GM19372 (cell line): Measurements from ENCODE around the gene SHC4.
"Not testable (repeated sequence)": the region's sequence is repeated elsewhere in the genome, so short reads cannot be mapped to it uniquely, and the experiment has no call there.

Source experiments
- ATAC-seq: cut with Tn5 transposase; IDR thresholded peaks from one replicate; pipeline ENCODE4 v1.9.1; 2021; ENCODE audit warnings: mild to moderate bottlenecking, low read depth, moderate library complexity; ENCODE audit not compliant: unreplicated experiment

The SHC4 gene

DNA sequence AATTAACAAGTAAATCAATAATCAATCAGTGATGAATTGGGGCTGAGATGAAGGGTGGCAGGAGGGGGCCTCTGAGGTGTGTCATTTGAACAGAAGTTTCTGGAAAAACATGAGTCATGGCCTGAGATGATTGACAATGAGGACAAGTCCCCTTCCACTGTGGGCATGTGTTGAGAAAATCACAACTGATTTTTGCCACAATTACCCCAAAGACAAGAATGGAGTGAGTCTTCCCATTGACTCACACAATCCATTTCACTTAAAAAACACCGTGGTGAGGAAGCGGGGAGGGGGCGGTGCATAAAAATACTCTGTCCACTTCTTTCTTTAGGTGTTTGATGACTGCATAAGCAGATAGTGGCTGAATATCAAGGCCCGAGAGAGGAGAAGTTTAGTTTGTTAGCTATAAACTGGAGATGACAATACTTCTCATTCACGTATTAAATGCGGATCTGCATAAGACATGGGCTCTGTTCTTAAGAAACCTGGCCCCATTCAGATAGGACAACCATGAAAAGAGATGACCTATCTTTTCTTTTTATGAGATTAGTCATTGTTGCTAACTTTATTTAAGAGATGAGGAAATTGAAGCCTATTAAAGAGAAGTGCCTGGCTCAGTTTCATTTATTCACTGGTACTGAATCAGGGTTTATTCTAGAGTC, 34.7 kb downstream of the SHC4 start:
- no peak for ATAC-seq

DNA sequence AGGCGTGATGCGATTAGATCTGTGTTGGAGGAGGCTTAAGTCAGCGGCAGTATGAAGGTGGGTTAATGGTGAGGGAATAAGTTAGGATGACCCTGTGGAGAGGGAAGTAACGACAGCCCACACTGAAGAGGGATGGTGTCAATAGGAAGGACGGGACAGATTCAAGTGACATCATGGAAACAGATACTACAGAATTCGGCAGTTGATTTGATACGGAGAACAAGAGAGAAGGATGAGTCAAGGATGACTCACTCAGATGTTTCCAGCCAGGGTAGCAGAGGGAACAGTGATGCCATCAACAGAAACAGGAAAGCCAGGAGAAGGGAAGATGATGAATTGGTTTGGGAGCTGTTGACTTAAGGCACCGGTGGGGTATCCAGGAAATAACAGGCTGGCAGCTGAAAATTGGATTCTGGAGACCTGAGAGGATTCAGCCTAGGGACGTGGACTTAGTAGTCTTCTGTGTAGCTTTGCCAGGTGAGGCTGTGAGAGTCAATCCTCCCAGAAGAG, 38.0 kb downstream of the SHC4 start:
- ATAC-seq = no peak

DNA sequence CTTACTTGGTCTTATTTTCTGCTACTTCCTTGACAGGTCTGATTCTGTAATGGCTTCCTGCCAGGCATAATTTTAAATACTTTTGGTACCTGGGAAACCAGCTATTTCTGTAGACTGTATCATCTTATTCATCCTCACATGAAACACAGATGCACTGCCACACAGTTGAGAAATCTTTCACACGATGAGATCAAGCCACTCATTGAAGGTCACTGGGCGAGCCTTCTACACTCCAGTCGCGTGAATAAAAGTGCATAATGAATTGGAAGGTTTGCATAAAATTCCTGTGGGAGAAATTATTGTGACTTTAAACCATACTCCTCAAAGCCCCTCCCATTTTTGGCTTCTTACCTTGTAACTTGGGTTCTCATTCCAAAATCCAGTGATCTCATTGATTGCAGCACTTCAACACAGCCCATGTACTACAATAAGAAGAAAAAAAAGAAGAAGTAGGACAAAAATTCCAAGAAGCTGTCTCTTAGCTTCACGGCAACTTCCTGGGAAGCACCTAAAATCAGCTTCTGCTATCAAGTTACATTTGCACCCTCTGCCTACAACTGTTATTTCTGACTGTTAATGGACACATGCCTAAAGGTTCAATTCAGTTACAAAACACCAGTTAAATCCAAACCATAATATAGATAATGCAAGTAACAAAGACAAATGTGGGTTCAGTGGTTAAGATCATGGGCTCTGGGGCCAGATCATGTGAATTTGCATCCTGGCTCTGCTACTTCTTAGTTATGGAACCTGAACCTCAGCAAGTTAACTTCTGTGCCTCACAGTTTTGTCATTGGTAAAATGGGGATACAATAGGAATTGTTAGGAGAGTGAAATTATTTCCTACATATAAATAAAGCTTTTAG, 39.0 kb downstream of the SHC4 start:
- ATAC-seq = no peak

DNA sequence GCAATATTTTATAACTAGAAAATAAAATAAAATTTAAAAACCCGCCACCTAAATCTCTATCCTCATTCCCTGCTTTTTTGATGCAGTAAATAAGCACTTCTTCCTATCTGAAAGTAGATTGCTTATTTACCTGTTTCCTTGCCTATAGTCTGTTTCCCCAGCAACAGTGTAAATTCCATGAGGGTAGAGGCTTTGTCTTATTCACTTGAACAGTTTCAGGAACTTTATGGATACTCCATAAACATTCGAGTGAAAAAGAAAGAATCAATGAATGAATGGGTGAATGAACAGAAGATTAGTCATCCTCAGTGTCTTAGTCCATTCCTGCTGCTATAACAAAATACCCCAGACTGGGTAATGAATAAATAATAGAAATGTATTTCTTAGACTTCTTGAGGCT, 41.7 kb downstream of the SHC4 start:
- ATAC-seq = no peak

DNA sequence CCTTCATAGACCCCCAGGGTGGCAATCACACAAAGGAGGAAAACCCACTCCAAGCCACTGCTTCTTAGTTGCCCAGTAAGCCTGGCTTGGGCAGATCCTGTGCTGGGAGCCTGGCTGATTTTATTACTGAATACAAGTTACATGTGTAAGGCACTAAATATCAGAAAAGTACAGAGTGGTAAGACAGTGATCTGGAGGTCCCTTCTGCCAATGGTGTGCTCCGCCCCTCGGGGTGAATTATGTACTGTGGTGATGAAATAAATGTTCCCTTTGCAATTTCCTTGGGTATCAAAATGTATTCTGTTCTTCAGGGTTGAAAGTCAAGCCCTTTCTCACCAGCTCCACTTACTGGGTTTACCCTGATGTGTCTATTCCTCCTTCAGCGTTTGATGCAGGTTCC, 47.0 kb downstream of the SHC4 start:
- ATAC-seq = no peak

DNA sequence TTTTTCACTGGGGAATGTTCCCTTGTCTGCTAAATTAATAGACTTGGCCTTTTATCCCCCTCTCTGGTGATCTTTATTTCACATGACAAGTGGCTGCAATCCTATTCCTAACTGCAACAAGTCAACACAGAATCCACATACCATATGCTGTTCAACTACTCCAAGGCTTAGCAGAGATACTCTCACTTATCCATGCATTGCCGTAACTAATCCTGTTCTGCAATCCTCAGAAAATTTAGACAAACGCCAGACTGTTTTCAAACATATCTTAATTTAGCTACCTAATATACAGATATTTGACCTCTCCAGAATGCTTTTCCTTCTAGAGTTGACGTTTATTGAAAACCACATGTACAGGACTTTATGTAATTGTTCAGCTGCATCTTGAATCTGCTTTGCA, 47.9 kb downstream of the SHC4 start:
- no peak for ATAC-seq

DNA sequence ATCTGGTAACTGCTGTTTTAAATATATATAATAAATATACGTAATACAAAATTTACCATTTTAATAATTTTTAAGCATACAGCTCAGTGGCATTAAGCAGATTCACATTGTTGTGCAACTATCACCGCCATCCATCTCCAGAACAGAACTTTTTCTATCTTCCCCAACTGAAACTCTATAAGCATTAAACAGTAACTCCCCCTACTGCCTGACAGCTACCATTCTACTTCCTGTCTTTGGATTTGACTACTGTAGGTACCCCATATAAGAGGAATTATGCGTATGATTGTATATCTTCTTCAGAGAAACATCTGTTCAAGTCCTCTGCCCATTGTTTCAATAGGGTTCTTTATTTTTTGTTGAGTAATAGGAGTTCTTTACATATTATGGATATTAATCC, 49.0 kb downstream of the SHC4 start:
- no peak for ATAC-seq

DNA sequence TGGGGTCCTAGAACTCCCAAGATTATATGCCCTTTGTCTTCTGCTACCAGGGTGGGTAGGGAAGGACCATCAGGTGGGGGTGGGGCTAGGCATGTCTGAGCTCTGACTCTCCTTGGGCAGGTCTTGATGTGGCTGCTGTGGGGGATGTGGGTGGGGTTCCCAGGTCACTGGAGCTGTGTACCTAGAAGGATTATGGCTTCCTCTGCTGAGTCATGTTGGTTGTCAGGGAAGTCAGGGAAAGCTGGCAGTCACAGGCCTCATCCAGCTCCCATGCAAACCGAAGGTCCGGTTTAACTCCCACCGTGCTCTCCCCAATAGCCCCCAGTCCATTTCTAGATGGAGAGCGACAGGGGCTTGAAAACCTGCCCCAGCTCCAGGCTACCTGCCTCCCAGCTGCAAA, 50.6 kb downstream of the SHC4 start:
- ATAC-seq = no peak

DNA sequence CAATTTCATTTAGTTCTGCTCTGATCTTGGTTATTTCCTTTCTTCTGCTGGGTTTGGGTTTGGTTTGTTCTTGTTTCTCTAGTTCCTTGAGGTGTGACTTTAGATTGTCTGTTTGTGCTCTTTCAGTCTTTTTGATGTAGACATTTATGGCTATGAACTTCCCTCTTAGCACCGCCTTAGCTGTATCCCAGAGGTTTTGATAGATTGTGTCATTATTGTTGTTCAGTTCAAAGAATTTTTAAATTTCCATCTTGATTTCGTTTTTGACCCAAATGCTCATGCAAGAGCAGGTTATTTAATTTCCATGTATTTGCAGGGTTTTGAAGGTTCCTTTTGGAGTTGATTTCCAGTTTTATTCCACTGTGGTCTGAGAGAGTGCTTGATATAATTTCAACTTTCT, 53.2 kb downstream of the SHC4 start:
- not testable (repeated sequence) for ATAC-seq

DNA sequence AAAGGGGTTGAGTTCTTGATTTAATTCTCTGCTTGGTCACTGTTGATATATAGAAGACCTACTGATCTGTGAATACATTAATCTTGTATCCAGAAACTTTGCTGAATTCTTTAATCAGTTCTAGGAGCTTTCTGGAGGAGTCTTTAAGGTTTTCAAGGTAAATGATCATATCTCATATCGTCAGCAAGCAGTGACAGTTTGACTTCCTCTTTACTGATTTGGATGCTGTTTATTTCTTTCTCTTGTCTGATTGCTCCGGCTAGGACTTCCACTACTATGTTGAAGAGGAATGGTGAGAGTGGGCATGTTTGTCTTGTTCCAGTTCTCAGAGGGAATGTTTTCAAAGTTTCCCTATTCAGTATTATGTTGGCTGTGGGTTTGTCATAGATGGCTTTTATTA, 54.4 kb downstream of the SHC4 start:
- not testable (repeated sequence) for ATAC-seq

DNA sequence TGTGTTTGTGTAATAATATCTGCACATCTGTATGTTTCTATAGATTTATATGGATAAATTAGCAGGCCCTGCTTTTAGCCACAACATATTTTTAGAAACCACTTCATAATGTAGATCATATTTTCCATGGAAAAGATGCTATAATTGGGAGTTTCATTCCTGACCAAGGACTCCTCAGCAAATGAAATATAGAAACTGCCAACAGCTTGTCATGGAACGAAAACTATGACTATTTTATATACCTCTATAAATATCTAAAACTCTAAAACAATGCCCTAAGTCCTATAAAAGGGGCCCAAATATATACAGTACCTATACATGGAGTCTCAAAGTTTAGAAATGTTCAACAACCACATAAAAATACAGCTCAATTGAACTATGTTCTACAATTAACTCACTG, 57.9 kb downstream of the SHC4 start:
- ATAC-seq = no peak

DNA sequence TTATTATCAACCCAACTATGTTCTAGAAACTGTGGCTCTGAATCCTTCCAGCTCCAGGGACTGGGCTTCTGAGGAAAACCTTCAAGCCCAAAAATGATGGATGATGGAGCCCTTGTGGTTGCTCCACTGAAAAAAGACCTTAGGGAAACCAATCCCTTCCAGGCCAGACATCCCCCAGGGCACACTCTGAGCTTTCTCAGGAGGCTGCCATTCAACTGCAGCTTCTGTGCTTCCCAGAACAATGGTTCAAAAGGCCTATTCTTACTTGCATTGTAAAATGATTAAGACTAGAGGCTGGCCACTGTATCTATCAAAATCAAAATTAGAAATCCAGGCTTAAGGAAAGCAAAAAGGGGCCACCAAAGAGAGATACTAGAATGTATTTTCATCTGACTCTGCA, 58.5 kb downstream of the SHC4 start:
- ATAC-seq = no peak

DNA sequence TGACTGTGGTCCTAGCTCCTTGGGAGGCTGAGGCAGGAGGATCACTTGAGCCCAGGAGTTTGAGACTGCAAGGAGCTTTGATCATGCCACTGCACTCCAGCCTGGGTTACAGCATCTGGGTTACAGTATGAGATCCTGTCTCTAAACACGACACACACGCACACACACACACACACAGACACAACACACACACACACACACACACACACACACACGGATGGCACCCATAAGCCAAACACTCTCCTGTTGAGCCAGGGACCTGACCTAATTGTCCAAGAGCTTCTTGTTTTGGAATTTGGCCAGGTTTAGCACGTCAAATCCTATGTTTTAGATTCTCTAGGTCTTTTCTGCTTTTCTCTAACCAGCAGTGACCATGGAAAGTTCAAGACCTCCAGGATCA, 59.0 kb downstream of the SHC4 start:
- no peak for ATAC-seq

DNA sequence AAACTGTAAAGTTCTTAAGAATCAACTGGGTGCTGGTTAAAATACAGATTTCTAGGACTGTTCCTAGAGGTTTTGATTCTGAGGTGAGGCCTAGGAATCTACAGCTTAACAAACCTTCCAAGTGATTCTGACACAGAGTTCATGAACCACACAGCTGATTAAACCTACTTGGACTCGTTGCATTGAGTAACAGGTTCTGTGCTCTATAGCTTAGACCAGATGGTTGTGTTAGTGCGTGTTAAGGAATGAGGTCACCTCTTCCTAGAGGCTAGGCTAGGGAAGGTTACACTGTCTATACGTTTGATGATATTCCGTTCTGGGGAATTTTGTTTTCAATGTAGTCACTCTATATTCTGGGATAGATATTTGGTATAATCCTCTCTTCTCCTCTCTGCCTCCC, 63.9 kb downstream of the SHC4 start:
- no peak for ATAC-seq

DNA sequence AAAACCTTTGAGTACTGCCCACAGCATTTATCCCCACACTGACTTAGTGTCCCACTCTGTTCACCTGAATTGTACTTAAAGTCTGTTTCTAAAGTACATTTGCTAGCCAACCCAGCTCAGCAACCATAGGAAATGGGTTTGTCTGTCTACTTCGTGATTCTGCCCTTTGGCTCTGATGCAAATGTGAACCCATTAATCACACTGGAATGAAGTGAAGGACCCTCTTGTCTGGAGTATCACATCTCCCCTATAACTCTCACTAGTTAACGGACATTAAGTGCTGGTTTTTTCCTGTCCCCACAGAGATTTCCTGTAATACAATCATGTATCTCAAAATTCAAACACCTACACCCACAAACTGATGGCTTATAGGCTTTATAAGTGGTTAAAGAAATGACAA, 65.3 kb downstream of the SHC4 start:
- no peak for ATAC-seq

DNA sequence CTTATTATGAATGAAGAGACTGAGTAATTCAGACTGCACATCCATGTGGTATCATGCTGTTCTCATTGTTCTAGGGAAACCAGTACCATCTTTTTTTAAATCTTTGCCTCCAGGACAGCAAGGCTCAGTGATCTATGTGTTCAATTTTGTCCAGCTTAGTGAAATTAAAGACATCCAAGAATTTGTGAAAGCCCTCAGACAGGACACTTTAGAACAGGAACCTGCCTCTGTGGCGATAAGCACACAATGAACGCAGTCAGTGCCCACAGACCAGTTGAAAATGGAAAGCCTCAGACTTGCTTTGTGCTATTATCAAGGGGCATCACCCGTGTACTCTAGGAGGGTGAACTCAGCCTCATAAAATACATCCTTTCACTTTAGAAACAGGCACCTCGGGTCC, 65.7 kb downstream of the SHC4 start:
- ATAC-seq = no peak

DNA sequence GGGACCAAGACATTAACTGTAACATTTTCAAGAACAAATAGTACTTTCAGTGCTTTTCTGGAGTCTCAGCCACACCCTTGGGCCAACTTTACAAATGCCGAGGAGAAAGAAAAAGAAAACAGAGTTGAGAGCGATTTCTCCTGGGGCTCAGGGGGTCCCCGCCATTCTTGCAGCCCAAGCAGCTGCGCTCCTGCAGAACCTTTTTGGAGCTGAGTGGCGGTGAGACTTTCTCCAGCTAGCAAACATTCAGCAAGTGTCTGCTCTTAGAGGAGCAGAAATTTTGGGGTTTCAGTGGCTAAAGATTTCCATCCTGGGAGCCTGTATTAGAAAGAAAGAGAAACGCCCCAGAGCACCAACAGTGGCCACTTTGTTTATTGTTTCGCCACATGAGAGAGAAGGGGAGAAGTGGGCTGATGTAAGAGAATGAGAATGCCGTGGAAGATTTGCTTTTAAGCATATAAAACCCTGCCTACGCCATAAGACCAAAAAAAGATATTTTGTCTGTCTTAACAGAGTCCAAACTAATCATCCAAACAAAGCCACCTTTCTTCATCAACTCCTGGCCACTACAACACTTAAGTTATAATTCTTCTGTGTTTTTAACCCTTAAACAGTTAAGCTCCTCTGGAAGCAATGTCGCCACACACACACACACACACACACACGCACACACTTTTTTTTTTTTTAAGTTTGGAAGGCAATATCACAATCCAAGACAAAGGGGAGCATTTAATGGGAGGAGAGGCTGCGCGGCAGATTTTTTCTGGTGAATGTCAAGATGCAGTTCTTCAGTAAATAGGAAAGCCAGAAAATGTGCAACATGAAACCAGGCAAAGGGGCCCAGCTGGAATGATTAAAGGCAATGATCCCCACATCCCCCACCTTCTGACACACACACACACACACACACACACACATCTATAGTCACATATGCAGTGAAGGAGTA, 66.6 kb downstream of the SHC4 start:
- ATAC-seq = no peak

DNA sequence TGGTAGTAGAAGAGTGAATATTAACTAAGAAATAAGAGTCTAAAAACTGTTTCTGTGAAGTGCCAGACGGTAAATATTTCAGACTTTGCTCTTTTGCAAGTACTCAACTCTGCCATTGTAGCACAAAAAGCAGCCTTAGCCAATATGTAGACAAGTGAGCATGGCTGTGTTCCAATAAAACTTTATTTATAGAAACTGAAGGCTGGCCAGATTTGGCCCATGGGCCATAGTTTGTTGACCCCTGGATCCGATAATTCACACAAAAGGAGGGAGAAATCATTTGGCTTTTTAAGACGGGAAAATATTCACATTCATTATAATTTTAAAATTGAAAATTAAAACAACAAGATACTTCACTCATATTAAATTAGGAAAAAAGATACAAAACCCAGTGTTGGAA, 70.4 kb downstream of the SHC4 start:
- no peak for ATAC-seq

DNA sequence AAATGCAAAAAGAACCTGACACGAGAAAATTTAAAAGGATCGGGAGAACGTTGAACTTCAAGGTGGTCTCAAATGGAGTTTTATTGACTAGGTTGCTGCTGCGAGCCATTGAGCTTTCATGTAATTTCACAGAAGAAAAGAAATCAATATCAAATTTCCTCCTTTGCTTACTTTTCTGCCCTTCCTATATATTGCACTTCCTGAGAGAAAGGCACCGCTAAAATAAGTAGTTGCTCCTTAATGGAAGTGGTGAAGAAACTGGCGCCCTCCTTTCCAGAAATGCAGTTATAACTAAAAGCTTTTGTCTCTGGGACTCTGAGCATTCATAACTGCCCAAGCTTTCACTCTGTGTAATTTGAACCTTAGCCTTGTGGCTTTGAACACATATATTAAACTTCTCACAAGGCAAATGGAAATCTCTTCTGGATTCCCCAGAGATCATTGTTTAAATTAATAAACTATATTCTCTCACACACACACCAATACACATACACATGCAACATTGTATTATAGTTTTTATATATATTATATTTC, 72.4 kb downstream of the SHC4 start:
- no peak for ATAC-seq

DNA sequence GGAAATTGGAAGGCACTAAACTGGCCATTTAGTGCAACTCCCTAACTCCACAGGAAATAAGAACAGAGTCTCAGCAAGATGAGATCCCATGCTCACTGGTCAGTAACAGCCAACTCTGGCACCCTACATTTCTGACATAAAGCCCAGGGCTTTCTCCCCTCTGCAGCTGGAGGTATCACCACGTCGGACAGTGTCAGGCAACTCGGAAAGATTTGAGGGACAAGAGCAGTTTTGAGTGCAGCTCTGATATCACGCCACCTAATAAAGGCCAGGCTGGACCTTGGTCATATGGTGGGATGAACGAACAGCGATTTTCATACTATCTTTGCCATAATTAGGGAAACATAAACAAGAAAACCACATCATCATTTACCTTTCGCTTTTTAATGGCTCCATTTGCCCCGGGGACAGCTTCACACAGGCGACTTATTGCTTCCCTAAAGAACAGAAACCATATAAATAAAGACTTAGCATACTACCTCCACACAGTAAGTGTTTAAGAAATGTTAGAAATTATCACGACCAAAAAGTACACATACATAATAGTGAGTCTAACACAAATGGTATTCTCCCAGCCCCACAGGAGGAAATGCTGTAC, 73.2 kb downstream of the SHC4 start:
- ATAC-seq = no peak
